GM12878 (cell line): ENCODE results near the gene VIPR2. TPM values are rescaled to one million over a fixed set of nuclear protein-coding genes. Genes with fewer than 3 reads are reported as not detected.

ENCODE experiments used
- ATAC-seq: fragments of 200-7000 bp; cut with Tn5 transposase; 3 replicates; pipeline ENCODE4 v1.9.1; 2020; ENCODE audit warnings: mild to moderate bottlenecking, moderate library complexity
- BruUV-seq: library from RNA; stranded (reverse); fragments of 400-500 nt; replicated peaks from 2 replicates; lab custom pipeline; 2021; lab: Mats Ljungman, UMichigan
- CTCF ChIA-PET: fragments of 300-600 bp; sonication (Branson Sonifier 250); formaldehyde crosslinking; extraction: SDS; loops from one replicate; lab custom pipeline; 2021; ENCODE audit warnings: inconsistent platforms; lab: Yijun Ruan, JAX
- POLR2A ChIA-PET: fragments of 350-600 bp; formaldehyde crosslinking; extraction: SDS; loops from one replicate; lab custom pipeline; 2021; ENCODE audit warnings: inconsistent platforms; lab: Charles Lee
- RAD21 ChIA-PET: fragments of 300-600 bp; sonication (Branson Sonifier 250); formaldehyde crosslinking; loops from one replicate; lab custom pipeline; 2023; ENCODE audit warnings: antibody characterized with exemption; ENCODE audit not compliant: unreplicated experiment; lab: Charles Lee
- SMC1A ChIA-PET: fragments of 300-600 bp; sonication (Branson Sonifier 250); formaldehyde crosslinking; loops from one replicate; lab custom pipeline; 2023; ENCODE audit not compliant: unreplicated experiment, uncharacterized antibody; lab: Charles Lee
- DNase-seq: peaks from one replicate; pipeline ENCODE4 v3.0.0-alpha.2; 2011; ENCODE audit warnings: low read depth, low spot score
- FAIRE-seq: peaks from 3 replicates; lab custom pipeline; 2011; peaks lifted over from hg19 to GRCh38; lab: Jason Lieb, UNC
- H2AFZ ChIP-seq: 2 replicates; pipeline ENCODE4 v1.6.0; 2011; ENCODE audit warnings: low read depth, low read length, control low read depth; ENCODE audit not compliant: control insufficient read depth
- H3K27ac ChIP-seq: 2 replicates; pipeline ENCODE4 v1.5.1; 2011; ENCODE audit warnings: control low read depth; ENCODE audit not compliant: control insufficient read depth, insufficient read depth
- H3K27me3 ChIP-seq, 2 experiments: replicated peaks in 1 of 2; 2 replicates each; pipeline versions ENCODE4 v1.6.0 to v1.6.1; 2011; ENCODE audit warnings: low read length in 1 of 2; ENCODE audit not compliant: control insufficient read depth in 2 of 2, insufficient read depth in 2 of 2
- H3K36me3 ChIP-seq, 2 experiments: 2 replicates each; pipeline ENCODE4 v1.5.1; 2011; ENCODE audit warnings: low read length in 1 of 2; ENCODE audit not compliant: control insufficient read depth in 2 of 2, insufficient read depth in 2 of 2
- H3K4me1 ChIP-seq: 2 replicates; pipeline ENCODE4 v1.6.1; 2011; ENCODE audit warnings: mild to moderate bottlenecking, low read length, moderate library complexity, mixed read lengths; ENCODE audit not compliant: control insufficient read depth, insufficient read depth
- H3K4me2 ChIP-seq: 2 replicates; pipeline ENCODE4 v1.6.0; 2011; ENCODE audit warnings: control low read depth; ENCODE audit not compliant: control insufficient read depth, insufficient read depth
- H3K4me3 ChIP-seq: fragments of 200-600 bp; sonication (generic); 2 replicates; pipeline ENCODE4 v1.5.1; 2016
- H3K79me2 ChIP-seq: 2 replicates; pipeline ENCODE4 v1.6.0; 2011; ENCODE audit warnings: low read length; ENCODE audit not compliant: control insufficient read depth, insufficient read depth
- H3K9ac ChIP-seq: 2 replicates; pipeline ENCODE4 v1.8.0; 2011; ENCODE audit warnings: low read length, control low read depth, mixed read lengths; ENCODE audit not compliant: control insufficient read depth, insufficient read depth
- H3K9me3 ChIP-seq: replicated peaks from 3 replicates; pipeline ENCODE4 v1.5.1; 2011; ENCODE audit warnings: mild to moderate bottlenecking, low read length; ENCODE audit not compliant: control insufficient read depth, insufficient read depth
- H4K20me1 ChIP-seq: 2 replicates; pipeline ENCODE4 v1.6.0; 2011; ENCODE audit not compliant: control insufficient read depth, insufficient read depth
- CBFB ChIP-seq: IDR thresholded peaks from 2 replicates; pipeline ENCODE4 v1.6.1; 2016; ENCODE audit warnings: antibody characterized with exemption, low read depth
- DPF2 ChIP-seq: fragments of 450-650 bp; IDR thresholded peaks from 2 replicates; pipeline ENCODE4 v1.6.1; 2017; ENCODE audit warnings: mild to moderate bottlenecking
- MEF2B ChIP-seq: fragments of 450-650 bp; IDR thresholded peaks from 2 replicates; pipeline ENCODE4 v1.6.1; 2018; ENCODE audit warnings: mild to moderate bottlenecking, moderate library complexity; ENCODE audit not compliant: partially characterized antibody, poor library complexity, severe bottlenecking
- MXI1 ChIP-seq: fragments of 150-350 bp; IDR thresholded peaks from 2 replicates; pipeline ENCODE4 v1.6.1; 2011; ENCODE audit warnings: low read depth, mild to moderate bottlenecking, inconsistent platforms, low read length, improper control_type of control experiment
- MYB ChIP-seq: fragments of 150-350 bp; IDR thresholded peaks from 2 replicates; pipeline ENCODE4 v1.6.1; 2014; ENCODE audit warnings: mild to moderate bottlenecking, low read depth, low read length, borderline replicate concordance
- REST ChIP-seq: IDR thresholded peaks from 2 replicates; pipeline ENCODE4 v1.6.1; 2012; ENCODE audit warnings: mild to moderate bottlenecking, low read depth, low read length
- SUPT20H ChIP-seq: IDR thresholded peaks from 2 replicates; pipeline ENCODE4 v1.6.1; 2011; ENCODE audit warnings: low read depth, mild to moderate bottlenecking, low read length, moderate library complexity, borderline replicate concordance; ENCODE audit not compliant: control insufficient read depth
- ZBTB11 ChIP-seq: fragments of 450-650 bp; formaldehyde crosslinking; IDR thresholded peaks from 2 replicates; pipeline ENCODE4 v1.5.0; 2022; ENCODE audit warnings: mild to moderate bottlenecking, missing genetic modification characterization
- WGBS: methylation state at CpG from one replicate; pipeline ENCODE4 v1.1.6; 2016; ENCODE audit warnings: low lambda C conversion rate; ENCODE audit not compliant: insufficient replicate concordance, insufficient coverage; ENCODE audit errors: missing lambda C conversion rate; 5-methylcytosine and 5-hydroxymethylcytosine counted together
- in situ Hi-C: fragments of 300-500 bp; cut with MboI; formaldehyde crosslinking; loops from 9 replicates; pipeline ENCODE4 v1.14.3; 2018; ENCODE audit warnings: mixed read lengths
- intact Hi-C: fragments of 100-400 bp; cut with micrococcal nuclease; formaldehyde crosslinking; loops from one replicate; pipeline ENCODE4 v1.14.2; 2022; ENCODE audit not compliant: unreplicated experiment
- polyA plus RNA-seq, 11 experiments: library from polyadenylated mRNA; depleted of rRNA in 4 of 11; unstranded in 6 of 11; stranded (reverse) in 5 of 11; fragments of >200 nt; fragmentation: Nextera tagmentation in 4 of 11; fragmentation: Illumina TruSeq in 1 of 11; extraction: Ambion mirVana in 4 of 11; extraction: Trizol in 1 of 11; gene quantifications; 1 replicate in 1 of 11; 2 replicates in 10 of 11; pipeline versions ENCODE4 v1.2.1 to v1.2.3, GENCODE V29; 2011 to 2016; ENCODE audit warnings: inconsistent platforms in 2 of 11, missing spikeins in 2 of 11, low read depth in 1 of 11
- total RNA-seq, 4 experiments: library from RNA; depleted of rRNA in 3 of 4; stranded (reverse); fragments of >200 nt in 3 of 4; fragmentation: Illumina TruSeq in 1 of 4; extraction: Trizol in 1 of 4; gene quantifications; 2 replicates each; pipeline versions ENCODE4 v1.2.1 to v1.2.3, GENCODE V29; 2013 to 2021
- TF ChIP-seq, protein P1 (sequence below): fragments of 450-650 bp; IDR thresholded peaks from 2 replicates; pipeline ENCODE4 v1.6.1; 2016; ENCODE audit warnings: mild to moderate bottlenecking, moderate library complexity, borderline replicate concordance

The VIPR2 gene
- total and polyA plus RNA-seq, 10 of the 15 experiments (the other 5 are each of a cell fraction or from before 2014, with no cell fraction given) = not detected

DNA sequence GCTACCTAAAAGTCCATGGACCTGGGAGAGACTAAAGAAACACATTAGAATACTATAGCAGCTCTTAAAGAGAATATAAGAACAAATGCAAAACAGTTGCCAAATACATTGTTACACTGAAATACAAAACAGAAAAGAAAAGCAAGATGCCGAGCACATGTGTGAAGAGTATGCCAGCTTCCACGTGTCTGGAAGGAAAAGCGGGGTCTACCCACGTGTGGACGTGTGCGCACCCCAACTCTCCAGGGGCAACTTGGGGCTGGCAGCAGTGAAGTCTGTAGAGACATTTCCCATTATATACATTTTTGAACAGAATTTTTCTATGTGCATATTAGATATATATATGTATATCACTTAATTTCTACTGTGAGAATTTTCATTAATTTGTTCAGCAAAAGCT is 6.2 kb downstream of the VIPR2 start:
- intact Hi-C loops = no loop called here
- no TSS peak for BruUV-seq
- in situ Hi-C loops = no loop called here
- CTCF ChIA-PET = no interaction called here
- H3K36me3 ChIP-seq = no peaks in the 10 kb centered on the region
- ATAC-seq (no peak), FAIRE-seq (no peak), DNase-seq (no peak)
- no peaks in the 10 kb centered on the region for H3K4me1 ChIP-seq
- no peaks in the 10 kb centered on the region for H4K20me1 ChIP-seq
- RAD21 ChIA-PET = no interaction called here
- WGBS = 24% methylated on average over 6 of the region's 6 CpGs
- POLR2A ChIA-PET = no interaction called here
- H3K79me2 ChIP-seq = no peaks in the 10 kb centered on the region
- H3K27ac ChIP-seq = no peak overlapping the region
- H3K27me3 ChIP-seq = no peaks in the 10 kb centered on the region
- SMC1A ChIA-PET = no interaction called here
- no peak for TF ChIP-seq REST
- TF ChIP-seq MEF2B = no peak
- TF ChIP-seq ZBTB11 (CRISPR knock-in tag) = no peak
- no peak for TF ChIP-seq SUPT20H
- TF ChIP-seq MXI1 = no peak
- TF ChIP-seq MYB = no peak
- TF ChIP-seq CBFB = no peak
- no peak for TF ChIP-seq DPF2
- TF ChIP-seq, protein P1, sequence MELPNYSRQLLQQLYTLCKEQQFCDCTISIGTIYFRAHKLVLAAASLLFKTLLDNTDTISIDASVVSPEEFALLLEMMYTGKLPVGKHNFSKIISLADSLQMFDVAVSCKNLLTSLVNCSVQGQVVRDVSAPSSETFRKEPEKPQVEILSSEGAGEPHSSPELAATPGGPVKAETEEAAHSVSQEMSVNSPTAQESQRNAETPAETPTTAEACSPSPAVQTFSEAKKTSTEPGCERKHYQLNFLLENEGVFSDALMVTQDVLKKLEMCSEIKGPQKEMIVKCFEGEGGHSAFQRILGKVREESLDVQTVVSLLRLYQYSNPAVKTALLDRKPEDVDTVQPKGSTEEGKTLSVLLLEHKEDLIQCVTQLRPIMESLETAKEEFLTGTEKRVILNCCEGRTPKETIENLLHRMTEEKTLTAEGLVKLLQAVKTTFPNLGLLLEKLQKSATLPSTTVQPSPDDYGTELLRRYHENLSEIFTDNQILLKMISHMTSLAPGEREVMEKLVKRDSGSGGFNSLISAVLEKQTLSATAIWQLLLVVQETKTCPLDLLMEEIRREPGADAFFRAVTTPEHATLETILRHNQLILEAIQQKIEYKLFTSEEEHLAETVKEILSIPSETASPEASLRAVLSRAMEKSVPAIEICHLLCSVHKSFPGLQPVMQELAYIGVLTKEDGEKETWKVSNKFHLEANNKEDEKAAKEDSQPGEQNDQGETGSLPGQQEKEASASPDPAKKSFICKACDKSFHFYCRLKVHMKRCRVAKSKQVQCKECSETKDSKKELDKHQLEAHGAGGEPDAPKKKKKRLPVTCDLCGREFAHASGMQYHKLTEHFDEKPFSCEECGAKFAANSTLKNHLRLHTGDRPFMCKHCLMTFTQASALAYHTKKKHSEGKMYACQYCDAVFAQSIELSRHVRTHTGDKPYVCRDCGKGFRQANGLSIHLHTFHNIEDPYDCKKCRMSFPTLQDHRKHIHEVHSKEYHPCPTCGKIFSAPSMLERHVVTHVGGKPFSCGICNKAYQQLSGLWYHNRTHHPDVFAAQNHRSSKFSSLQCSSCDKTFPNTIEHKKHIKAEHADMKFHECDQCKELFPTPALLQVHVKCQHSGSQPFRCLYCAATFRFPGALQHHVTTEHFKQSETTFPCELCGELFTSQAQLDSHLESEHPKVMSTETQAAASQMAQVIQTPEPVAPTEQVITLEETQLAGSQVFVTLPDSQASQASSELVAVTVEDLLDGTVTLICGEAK = no peak
- H3K4me3 ChIP-seq = no peak overlapping the region
- no peak overlapping the region for H3K9ac ChIP-seq
- no peak overlapping the region for H3K4me2 ChIP-seq
- H3K9me3 ChIP-seq = no peaks in the 10 kb centered on the region
- no peak overlapping the region for H2AFZ ChIP-seq
